ENCODE measurements around the gene TENT4B. TPM values are rescaled to one million over a fixed set of nuclear protein-coding genes. Genes with fewer than 3 reads are reported as not detected.
A peak's percentile ranks its signal among the peaks of the same experiment; 100 is the strongest.

The TENT4B gene
- total and polyA plus RNA-seq, 2 experiments from 2014 or later: 7.7 to 14.8 TPM

GRCh38 chr16:50247123-50247905 lies 94.2 kb downstream of the TENT4B start:
- Histone ChIP-seq H3K9me2 (replicated peaks; ENCODE audit: insufficient read depth) (no peaks in the 10 kb centered on the region), H3K4me2 (peak overlapping the region; percentile 99), H3K4me1 (ENCODE audit: insufficient read depth) (peaks cover 8% of the 10 kb centered on the region), H3K79me2 (no peaks in the 10 kb centered on the region), H3K27ac (no peak overlapping the region), H3K36me3 (replicated peaks; ENCODE audit: insufficient read depth, low read depth) (no peaks in the 10 kb centered on the region), H2AFZ (no peak overlapping the region), H4K20me1 (ENCODE audit: insufficient read depth, poor library complexity, severe bottlenecking) (no peaks in the 10 kb centered on the region), H3K9me3 (ENCODE audit: low read depth) (no peaks in the 10 kb centered on the region), H3K4me3 (no peak overlapping the region), H3K27me3 (no peaks in the 10 kb centered on the region)
- TF ChIP-seq EZH2 (IDR thresholded peaks at IDR 0.05; ENCODE audit: borderline replicate concordance) (no peak), EZH2phosphoT487 (IDR thresholded peaks at IDR 0.05; ENCODE audit: low read depth, severe bottlenecking, unreplicated experiment) (no peak)
- TF ChIP-seq, protein P1, sequence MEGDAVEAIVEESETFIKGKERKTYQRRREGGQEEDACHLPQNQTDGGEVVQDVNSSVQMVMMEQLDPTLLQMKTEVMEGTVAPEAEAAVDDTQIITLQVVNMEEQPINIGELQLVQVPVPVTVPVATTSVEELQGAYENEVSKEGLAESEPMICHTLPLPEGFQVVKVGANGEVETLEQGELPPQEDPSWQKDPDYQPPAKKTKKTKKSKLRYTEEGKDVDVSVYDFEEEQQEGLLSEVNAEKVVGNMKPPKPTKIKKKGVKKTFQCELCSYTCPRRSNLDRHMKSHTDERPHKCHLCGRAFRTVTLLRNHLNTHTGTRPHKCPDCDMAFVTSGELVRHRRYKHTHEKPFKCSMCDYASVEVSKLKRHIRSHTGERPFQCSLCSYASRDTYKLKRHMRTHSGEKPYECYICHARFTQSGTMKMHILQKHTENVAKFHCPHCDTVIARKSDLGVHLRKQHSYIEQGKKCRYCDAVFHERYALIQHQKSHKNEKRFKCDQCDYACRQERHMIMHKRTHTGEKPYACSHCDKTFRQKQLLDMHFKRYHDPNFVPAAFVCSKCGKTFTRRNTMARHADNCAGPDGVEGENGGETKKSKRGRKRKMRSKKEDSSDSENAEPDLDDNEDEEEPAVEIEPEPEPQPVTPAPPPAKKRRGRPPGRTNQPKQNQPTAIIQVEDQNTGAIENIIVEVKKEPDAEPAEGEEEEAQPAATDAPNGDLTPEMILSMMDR (IDR thresholded peaks at IDR 0.05; ENCODE audit: poor library complexity): no peak
- no peak for DNase-seq (ENCODE audit: low spot score)
- WGBS (ENCODE audit: low lambda C conversion rate, missing lambda C conversion rate): 99% methylated on average over 12 of the region's 12 CpGs

DNA sequence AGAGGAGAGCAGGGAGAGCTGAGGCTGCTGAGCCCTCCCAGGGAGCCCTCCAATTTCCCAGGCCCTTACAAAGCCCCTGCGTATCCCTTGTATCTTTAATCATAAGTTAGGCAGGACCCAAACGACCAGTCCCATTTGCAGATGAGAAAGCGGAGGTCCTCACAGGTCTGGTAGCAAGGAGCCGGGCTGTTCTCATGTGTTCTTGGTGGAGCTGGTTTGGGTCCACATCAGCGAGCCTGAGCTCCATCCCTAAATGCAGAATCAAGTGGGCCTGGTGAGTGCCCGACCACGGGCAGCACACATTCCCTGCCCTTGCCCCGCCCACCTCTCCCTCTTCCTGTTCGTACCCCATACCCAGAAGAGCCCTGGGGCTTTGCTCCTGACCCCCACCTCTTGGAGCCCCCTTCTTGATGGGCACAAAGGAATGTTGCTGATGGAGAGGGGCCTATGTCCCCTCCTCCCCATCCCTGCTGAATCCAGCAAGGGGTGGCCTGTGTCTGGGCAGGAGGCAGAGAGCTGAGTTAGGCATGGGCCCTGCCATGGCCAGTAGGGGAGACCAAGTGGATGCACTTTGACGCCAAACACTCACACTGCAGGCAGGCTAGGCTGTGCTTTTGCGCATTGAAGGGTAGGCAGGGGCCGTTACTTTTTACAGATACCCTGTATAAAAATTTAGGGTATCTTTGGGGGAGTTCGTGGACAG lies 95.0 kb downstream of the TENT4B start:
- no peak for DNase-seq (ENCODE audit: low spot score)
- no peaks in the 10 kb centered on the region for H3K9me3 ChIP-seq (ENCODE audit: low read depth)
- H4K20me1 ChIP-seq (ENCODE audit: insufficient read depth, poor library complexity, severe bottlenecking): no peaks in the 10 kb centered on the region
- 86% methylated on average over 13 of the region's 13 CpGs for WGBS (ENCODE audit: low lambda C conversion rate, missing lambda C conversion rate)
- H3K79me2 ChIP-seq: no peaks in the 10 kb centered on the region
- H2AFZ ChIP-seq: no peak overlapping the region
- H3K4me1 ChIP-seq (ENCODE audit: insufficient read depth): peaks cover 8% of the 10 kb centered on the region
- H3K4me3 ChIP-seq: no peak overlapping the region
- H3K9me2 ChIP-seq (replicated peaks; ENCODE audit: insufficient read depth): no peaks in the 10 kb centered on the region
- no peaks in the 10 kb centered on the region for H3K36me3 ChIP-seq (replicated peaks; ENCODE audit: insufficient read depth, low read depth)
- no peaks in the 10 kb centered on the region for H3K27me3 ChIP-seq
- TF ChIP-seq EZH2phosphoT487 (IDR thresholded peaks at IDR 0.05; ENCODE audit: low read depth, severe bottlenecking, unreplicated experiment) (no peak), EZH2 (IDR thresholded peaks at IDR 0.05; ENCODE audit: borderline replicate concordance) (no peak)
- TF ChIP-seq, protein P1 (IDR thresholded peaks at IDR 0.05; ENCODE audit: poor library complexity): no peak
- H3K4me2 ChIP-seq: no peak overlapping the region
- H3K27ac ChIP-seq: no peak overlapping the region

GRCh38 chr16:50248845-50249244 lies 95.7 kb downstream of the TENT4B start:
- H4K20me1 ChIP-seq (ENCODE audit: insufficient read depth, poor library complexity, severe bottlenecking): no peaks in the 10 kb centered on the region
- TF ChIP-seq, protein P1 (IDR thresholded peaks at IDR 0.05; ENCODE audit: poor library complexity): no peak
- no peak for TF ChIP-seq EZH2phosphoT487 (IDR thresholded peaks at IDR 0.05; ENCODE audit: low read depth, severe bottlenecking, unreplicated experiment)
- TF ChIP-seq EZH2 (IDR thresholded peaks at IDR 0.05; ENCODE audit: borderline replicate concordance): no peak
- H3K4me2 ChIP-seq: no peak overlapping the region
- no peak overlapping the region for H2AFZ ChIP-seq
- no peaks in the 10 kb centered on the region for H3K9me2 ChIP-seq (replicated peaks; ENCODE audit: insufficient read depth)
- H3K9me3 ChIP-seq (ENCODE audit: low read depth): no peaks in the 10 kb centered on the region
- H3K4me3 ChIP-seq: no peak overlapping the region
- peaks cover 8% of the 10 kb centered on the region for H3K4me1 ChIP-seq (ENCODE audit: insufficient read depth)
- WGBS (ENCODE audit: low lambda C conversion rate, missing lambda C conversion rate): 89% methylated on average over 8 of the region's 8 CpGs
- no peaks in the 10 kb centered on the region for H3K27me3 ChIP-seq
- H3K27ac ChIP-seq: no peak overlapping the region
- no peaks in the 10 kb centered on the region for H3K36me3 ChIP-seq (replicated peaks; ENCODE audit: insufficient read depth, low read depth)
- no peak for DNase-seq (ENCODE audit: low spot score)
- H3K79me2 ChIP-seq: no peaks in the 10 kb centered on the region

All from hepatocyte (in vitro differentiated cells).